GM19372 (cell line): ENCODE data around the gene BTBD18.

Experiments used
- ATAC-seq: cut with Tn5 transposase; IDR thresholded peaks from one replicate; pipeline ENCODE4 v1.9.1; 2021; ENCODE audit warnings: mild to moderate bottlenecking, low read depth, moderate library complexity; ENCODE audit not compliant: unreplicated experiment

BTBD18 gene, protein sequence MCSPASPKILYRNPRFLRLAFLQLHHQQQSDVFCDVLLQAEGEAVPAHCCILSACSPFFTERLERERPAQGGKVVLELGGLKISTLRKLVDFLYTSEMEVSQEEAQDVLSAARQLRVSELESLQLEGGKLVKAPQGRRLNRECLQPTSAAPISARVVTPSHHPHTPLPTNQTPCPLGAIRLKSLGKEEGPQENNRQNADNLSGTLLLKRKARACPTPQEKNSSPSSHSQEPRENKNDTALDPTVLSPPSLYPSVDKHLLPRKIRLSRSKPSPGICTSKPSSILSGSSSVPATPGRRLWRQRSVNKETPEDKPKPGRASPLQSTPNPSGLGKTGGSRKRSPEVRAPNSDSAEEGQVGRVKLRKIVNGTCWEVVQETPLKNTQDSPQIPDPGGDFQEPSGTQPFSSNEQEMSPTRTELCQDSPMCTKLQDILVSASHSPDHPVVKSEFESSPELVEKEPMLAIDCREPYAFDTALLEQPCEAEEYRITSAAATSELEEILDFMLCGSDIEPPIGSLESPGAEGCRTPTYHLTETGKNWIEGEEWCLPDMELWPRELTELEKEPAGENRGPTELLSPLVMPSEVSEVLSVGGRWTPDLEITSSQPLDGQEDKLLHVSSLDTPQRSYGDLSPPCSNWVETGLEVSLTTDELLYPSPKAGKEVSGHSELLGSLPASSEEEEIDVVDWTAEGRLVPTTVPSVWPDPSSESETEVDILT

DNA sequence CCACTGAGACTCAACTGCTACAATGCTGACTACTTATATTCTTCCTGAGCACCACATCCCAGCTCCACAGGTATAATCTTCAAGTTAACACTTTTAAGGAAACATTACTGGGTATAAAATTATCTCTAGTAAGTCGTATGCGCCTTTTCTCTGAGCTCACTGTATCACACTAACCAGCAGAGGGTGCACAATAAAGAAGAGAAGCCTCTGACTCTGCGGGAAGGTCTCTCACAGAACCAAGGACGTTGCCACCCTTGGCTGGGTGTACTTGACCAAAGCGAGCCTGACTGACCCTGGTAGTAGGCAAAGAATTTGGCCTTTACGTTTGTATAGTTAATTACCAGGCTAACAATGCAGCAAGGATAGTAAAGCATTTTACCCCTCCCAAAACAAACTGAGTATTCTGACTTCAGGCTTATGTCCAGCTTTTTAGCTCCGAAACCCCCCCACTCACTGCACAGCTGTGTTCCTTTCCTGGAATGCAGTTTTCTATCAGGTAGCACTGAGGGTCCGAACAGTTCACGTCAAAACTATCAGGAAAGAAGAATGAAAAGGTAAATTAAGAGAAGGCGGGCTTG is at the start of gene BTBD18:
Gene BTBD18 (minus strand): TSS at position 144 of the 578 bp plus-strand sequence. CDS start 631 bp downstream, outside the sequence.
- no peak for ATAC-seq

DNA sequence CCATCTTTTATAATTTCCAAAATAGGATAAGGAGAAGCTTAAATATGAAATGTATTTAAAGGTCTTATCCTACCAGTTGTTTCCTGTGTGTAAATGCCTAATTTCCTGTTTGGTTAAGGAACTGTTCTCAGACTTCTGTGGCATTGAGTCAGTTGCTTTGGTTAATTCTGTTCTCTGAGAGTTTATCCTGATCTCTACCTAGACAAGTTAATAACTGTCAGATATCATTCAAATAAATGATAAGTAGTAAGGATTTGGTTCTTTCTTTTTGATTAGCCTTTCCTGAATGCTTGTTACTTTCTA is 49.5 kb upstream of the BTBD18 start:
- no peak for ATAC-seq

DNA sequence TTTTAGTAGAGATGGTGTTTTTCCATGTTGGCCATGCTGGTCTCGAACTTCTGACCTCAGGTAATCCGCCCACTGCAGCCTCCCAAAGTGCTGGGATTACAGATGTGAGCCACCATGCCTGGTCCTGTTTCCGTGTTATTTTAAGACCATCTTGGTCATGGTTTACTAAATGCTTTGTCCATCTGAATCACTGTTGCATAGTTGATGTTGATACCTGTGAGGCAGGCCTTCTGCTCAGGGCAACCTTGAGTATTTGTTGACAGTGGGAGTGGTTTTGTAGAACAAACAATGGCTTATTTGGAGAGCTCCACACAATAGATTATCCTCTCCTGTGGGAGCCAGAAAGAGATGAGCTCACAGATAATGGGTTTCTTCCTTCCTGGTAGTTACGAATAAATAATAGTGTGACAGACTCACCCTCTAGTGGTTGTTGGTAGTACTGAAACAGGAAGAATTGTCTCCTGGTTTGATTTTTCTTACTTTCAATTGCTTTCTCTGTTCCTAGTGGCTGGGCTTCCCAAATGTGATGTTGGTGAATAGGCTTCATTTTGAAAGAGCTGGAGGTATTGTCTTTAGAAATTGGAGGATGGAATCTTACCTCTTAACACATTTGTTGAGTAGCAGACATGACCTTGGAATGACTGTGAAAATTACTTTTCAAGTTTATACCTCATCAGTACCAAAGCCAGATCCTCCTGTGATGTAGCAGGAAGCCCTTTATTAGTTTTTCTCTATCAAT is 49.0 kb upstream of the BTBD18 start:
- ATAC-seq: peak; percentile 83

DNA sequence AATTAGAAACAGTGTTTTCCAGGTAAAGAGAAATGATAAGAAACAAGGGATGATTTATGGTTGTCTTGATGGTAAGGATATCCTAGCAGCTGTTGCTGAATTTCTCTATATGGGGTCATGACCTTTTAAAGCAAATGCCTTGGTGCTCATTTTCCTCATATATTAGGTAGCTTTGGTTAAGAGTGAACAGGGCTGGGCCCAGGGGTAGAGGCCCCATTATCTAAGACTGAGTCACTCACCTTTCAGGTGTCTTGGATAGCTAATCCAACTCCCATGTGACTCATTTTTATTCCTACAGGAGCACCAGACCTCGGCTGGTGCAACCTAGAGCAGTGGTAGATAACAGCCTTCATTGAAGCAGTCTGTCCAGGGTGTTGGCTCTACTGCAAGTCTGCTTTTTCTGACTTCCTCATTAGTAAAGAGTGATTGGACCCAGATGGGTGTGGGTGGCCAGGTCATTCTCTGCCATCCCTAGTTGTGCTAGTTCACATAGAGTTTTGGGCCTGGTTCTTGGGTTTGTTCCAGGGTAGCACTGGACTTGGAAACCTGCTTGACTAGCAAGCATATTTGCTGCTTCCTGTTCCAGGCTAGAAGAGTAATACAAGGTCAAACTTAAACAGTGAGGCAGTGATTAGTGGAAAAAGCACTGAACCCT is 47.4 kb upstream of the BTBD18 start:
- ATAC-seq: no peak

DNA sequence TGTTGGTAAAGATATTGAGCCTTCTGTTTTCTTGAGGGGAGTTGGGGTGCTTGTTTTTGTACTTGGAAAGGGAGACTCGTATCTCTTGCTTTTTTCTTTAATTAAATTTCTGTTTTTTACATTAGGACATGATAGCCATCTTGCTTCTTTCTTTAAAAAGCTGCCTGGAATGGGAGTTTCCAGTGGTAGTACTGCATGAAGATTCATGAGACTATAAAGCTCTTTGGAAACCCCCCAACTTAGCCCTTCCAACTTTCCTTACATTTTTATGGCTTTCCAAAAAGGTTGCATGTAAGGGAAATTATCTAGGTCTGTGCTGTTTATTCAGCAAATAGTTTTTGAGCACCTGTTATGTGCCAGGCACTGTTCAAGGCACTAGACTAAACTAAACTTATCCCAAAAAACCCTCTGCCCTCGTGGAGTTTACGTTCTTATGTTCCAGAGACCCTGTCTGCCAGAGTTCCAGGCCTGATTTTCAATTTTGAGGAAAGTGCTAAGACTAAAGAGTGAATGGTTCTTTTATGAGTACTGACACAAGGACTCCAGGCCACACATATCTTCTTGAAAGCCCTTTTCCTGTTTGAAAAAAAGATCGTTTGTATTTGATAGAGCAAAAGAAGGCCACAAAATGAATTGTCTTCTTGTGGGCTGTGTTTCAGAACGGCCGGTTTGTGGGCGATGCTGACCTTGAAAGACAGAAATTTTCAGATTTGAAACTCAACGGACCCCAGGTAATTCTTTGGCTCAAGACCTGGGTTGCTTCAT is 41.9 kb upstream of the BTBD18 start:
- ATAC-seq: no peak

DNA sequence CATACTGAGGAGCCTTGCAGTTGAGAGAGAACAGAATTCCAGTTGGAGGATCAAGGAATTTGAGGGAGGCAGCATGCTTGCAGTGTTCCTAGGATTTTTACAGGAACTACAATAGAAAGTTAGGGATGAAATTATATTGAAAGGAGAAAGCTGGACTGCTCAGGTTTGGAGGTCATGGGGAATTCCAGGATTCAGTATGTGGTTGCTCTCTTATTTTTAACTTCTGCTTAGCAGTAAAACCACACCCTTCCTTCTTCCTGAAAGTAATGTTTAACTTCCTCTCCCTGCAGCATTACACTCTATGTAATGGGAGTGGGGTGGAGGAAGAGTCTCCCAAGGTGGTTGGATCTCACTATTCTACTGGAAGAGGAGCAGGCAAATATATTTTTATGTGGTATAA is 41.3 kb upstream of the BTBD18 start:
- ATAC-seq: peak; percentile 13

DNA sequence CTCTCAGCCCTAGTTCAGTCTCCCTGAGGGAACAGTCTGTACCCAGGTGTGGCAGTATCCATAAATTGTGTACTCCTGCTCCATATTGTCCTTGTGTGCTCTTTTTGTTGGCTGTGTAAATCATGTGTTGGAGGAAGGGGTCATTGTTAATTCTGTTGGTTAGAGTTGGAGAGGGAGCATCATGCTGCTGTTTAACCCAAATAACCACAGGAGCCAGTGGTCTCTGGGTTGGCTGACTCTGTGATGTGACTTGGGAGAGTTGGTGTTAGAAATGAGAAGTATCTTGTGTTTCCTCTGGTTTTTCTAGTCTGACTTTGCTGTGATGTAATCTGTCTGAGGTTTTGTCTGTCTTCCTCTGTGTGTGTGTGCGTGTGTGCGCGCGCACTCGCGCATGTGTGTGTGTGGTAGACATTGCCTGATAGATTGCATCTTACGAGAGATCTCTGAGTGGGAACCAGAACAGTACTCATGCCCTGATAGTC is 40.5 kb upstream of the BTBD18 start:
- peak; percentile 79 for ATAC-seq

DNA sequence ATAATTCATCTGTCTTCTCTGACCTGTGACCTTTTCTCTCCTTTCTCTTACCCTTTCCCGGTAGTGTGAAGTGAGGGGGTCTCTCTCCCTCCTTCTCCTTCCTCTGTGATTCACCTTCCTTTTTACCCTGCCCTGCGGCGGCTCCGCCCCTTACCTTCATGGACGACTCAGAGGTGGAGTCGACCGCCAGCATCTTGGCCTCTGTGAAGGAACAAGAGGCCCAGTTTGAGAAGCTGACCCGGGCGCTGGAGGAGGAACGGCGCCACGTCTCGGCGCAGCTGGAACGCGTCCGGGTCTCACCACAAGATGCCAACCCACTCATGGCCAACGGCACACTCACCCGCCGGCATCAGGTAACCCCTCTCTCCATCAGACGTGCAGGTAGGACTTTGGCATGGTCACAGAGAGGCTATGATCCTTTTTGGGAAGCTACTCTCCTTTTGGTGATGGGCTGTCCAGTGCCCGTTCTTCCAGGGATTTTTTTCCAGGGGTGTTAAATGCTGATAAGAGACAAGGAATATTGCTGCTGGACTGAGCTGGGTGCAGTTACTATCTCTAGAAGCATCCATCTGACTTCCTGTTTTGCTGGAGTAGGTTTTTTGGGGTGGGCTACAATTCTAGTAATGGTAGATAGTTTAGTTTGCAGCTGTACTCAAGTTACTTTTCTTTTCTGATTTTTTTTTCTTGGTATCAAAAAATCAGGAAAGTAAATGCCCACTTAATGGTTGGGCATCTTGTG is 39.9 kb upstream of the BTBD18 start:
- ATAC-seq: no peak

DNA sequence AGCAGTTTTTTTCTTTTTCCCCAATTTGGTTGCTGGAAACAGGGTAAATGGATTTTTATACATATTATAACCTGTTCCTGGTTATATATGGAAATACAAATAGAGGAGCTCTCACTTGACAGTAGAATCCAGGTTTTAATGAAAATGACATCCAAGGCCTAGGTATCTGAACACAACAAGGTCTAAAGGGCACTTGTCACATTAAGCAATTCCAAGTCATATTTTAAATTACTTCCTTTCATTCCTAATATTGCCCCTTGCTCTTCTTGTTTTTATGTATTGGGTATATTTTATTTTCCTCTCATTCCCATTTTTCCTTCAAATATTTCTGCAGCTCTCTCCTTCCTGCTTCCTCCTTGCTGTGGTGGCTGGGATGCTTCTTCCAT is 37.1 kb upstream of the BTBD18 start:
- no peak for ATAC-seq

DNA sequence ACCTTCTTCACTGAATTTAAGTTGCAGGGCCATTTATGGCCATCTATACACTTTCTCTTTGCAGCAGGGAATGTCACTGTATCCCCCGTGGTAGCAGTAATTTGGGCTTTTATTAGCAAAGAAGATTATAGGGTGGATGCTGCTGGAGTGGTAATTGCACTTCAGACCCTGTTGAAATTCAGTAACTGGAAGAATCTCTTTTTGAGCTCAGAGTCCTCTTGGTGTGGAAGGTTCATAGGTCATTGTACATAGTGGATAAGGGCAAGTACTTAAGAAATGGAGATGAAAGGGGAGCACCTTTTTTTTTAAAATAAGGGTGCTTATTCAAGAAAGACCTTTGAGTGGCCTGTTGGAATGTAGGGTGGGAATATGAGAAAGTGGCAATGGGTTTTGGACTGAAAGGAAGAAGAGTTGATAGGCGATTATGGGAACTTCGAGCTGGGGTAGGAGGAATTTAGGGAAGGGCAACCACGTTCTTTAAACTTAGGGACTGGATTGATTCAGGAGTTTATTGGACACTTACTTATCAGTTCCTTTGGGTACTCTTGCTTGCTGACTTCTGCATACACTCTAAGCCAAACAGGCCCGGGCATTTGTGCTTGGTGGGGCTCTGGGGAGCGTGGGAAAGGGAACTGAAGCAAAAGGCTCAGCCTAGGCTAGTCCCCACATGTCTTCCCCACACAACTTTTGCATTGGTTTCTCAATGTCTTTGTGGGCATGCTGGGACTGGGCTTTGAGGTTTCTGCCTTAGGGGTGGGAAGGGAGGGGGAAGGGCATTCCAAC is 36.5 kb upstream of the BTBD18 start:
- ATAC-seq: no peak

DNA sequence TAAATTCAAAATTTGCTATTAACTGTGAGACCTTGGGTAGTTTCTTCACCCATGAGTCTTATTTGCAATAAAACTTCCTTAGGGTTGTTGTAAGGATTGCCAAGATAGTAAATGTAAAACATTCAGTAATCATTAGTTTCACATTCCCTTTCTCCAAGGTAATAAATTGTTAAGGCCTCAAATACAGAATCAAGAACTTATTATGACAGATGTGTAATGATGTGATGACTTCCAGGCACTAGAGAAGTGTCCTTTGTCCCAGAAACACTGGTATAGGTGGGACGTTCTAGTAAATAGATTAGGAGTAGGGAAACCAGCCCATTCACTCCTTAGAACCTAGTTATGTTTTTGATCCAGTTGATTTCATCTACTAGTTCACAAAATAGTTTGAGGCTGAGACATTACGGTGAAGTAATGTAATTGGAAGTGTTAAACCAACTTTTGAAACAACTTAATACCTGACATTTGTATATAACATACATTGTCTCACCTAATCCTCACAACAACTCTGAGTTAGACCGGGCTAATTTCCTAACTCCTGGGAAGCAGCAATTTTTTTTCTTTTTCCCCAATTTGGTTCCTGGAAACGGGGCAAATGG is 35.5 kb upstream of the BTBD18 start:
- ATAC-seq: no peak

DNA sequence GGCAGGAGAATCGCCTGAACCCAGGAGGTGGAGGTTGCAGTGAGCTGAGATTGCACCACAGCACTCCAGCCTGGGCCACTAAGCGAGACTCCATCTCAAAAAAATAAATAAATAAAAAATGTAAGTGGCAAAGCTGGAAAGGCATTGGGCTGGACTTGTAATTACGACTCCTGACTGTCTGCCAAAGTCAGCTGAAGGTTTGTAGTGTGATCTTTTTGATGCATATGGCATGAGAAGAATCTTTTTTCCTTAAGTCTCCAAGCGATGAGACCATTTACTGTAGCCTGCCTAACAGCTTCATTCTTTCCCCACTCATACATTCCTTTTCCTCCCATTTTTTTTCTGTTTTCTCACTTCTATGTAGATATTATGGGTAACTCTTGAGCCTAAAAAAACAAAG is 34.8 kb upstream of the BTBD18 start:
- ATAC-seq: no peak

DNA sequence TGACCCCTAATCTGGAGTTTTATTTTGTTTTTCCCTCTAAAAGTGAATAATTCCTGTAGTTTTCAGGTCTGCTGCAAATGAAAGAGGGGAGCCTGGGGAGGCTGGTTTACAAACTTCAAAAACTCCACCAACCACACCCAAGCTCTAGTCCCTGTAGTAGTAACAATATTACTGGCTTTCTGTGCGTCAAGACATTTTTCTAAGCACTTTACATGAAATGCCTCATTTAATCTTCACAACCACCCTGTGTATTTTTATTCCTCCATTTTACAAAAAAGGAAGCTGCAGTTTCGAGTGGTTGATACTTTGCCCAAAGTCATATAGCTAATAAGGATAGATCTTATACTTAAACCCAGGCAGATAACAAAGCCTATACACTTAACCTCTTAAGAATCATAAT is 33.5 kb upstream of the BTBD18 start:
- no peak for ATAC-seq

DNA sequence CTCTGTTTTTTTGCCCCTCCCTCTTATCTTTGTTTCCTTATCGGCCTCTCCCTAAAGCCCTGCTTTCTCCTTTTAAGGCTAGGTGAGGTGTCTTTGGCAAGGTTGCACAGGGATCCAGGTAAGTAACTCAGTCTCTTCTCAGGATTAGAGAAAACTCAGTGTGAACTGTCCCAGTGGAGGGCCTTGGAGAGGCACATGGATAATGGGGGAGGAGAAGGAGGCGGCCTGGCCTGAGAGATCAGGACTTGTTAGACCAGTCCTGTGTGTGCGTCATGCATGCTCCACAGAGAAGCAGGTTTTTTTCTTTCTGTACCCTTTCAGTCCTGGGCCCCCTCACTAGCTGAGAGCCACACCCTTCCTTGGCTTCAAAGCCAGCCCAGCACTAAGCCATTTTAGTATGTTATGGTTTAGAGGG is 29.9 kb upstream of the BTBD18 start:
- no peak for ATAC-seq

DNA sequence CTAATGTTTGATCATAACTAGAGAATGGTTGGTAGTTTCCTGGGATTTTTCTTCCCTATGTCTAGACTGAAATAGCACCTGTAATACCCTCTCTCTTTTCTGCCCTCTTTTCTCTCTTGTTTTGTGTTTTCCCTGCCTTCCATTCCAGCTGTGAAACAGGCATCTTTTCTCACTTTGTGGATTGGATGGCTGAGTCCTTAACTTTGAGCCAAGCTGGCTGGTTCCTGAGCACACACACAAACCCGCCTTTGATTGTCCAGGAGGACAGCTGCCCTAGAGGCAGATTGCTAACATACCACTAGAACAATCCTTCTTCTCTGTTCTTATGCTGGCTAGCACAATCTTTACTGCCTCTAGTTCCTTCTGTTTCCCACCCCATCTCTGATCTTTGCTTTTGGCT is 27.7 kb upstream of the BTBD18 start:
- no peak for ATAC-seq

DNA sequence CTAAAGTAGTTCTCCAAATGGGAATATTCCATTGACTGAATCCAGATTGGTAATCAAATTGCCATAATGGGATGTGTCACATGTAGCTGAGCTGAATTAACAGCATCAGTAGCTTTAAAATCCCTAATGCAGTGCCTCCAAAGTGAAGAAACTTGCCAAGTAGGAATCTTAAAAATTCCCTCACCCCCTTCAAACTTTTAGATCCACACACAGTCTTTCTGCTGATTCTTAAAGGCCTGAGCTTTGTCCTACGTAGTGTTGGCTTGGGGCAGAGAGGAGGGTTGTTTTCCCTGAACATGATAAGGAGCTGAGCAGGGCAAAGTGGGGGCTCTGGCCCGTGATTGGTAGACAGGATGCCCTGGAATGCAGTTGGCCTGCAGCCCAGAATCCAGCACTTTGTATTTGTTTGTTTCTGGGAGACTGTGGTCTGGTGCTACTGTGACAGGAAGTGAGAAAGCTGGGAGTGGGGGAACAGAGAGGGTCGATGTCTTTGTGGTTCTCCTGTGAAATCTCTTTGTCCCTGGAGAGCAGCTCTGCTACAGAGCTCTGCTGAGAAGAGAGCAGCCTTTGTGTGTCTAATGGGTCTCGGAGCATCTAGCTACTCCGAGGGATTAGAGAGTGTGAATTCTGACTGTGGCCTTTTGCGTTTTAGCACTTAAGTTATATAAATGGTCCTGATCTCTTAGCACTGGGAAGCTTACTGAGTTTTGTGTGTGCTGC is 26.9 kb upstream of the BTBD18 start:
- no peak for ATAC-seq

DNA sequence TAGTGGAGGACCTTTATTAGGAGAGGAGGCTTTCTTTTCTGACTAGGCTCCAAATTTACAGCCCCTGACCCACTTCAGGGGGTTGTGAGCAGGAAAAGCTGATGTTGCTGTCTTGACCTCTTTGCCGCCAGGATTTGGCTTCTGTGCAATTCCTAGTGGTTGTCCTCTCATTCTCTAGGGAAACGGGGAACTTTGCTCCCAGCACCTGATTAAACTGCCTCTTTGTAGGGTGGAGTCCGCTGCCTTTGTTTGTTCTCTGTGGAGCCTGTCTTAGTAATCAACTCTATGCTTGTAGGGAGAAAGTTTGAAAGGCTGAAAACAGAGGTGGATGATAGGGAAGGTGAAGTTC is 26.3 kb upstream of the BTBD18 start:
- no peak for ATAC-seq
